ENCODE results near the gene PRCC. TPM values are rescaled to one million over a fixed set of nuclear protein-coding genes. Genes with fewer than 3 reads are reported as not detected.

PRCC gene
- total RNA-seq, 4 donors from 2014 or later: 34.8 to 57.9 (median 43.6) TPM

DNA sequence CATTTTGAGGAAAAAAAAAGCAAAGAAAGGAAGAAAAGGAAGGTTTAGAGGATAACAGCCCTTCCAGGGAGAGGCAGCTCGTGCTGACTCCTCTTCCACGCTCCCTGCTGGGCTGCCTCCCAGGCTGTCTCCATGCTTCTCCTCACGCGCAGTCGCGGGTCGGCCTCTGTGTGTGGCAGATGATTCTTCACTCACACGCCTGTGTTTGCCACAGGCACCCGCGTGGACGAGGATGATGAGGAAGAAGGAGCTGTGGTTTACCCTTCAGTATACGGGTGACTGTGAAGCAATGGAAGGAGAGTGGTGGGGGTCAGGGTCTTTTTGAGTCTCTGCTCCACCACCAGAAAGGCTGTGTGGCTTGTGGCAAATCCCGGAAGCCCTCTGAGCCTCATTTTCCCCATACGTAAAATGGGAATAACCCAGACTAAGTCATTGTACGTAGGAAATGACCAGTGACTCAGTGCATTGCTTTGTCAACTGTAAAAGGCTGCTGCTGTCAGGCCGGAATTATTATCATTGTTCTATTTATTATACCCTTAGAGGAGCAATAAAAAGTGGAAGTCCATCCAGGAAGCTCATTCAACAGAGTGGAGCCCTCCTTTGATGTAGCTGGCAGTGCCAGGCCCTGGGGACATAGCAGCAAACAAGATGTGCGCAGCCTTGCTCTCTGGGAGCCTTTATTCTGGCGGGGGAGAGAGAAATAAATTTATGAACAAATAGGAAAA, 61.2 kb downstream of the PRCC start:
- TF ChIP-seq POLR2A (IDR thresholded peaks at IDR 0.05): no peak
- TF ChIP-seq, protein P1, sequence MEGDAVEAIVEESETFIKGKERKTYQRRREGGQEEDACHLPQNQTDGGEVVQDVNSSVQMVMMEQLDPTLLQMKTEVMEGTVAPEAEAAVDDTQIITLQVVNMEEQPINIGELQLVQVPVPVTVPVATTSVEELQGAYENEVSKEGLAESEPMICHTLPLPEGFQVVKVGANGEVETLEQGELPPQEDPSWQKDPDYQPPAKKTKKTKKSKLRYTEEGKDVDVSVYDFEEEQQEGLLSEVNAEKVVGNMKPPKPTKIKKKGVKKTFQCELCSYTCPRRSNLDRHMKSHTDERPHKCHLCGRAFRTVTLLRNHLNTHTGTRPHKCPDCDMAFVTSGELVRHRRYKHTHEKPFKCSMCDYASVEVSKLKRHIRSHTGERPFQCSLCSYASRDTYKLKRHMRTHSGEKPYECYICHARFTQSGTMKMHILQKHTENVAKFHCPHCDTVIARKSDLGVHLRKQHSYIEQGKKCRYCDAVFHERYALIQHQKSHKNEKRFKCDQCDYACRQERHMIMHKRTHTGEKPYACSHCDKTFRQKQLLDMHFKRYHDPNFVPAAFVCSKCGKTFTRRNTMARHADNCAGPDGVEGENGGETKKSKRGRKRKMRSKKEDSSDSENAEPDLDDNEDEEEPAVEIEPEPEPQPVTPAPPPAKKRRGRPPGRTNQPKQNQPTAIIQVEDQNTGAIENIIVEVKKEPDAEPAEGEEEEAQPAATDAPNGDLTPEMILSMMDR (IDR thresholded peaks at IDR 0.05): no peak
- H3K4me1 ChIP-seq: no peaks in the 10 kb centered on the region
- DNase-seq: no peak
- H3K36me3 ChIP-seq: no peaks in the 10 kb centered on the region
- H3K27me3 ChIP-seq: no peaks in the 10 kb centered on the region
- 78% methylated on average over 18 of the region's 18 CpGs for WGBS, 2 donors
- intact Hi-C loops (cut with DNase I): no loop called here
- no peaks in the 10 kb centered on the region for H3K9me3 ChIP-seq
- H3K27ac ChIP-seq: no peak overlapping the region
- H3K4me3 ChIP-seq (replicated peaks in 1 of 3): no peak overlapping the region

DNA sequence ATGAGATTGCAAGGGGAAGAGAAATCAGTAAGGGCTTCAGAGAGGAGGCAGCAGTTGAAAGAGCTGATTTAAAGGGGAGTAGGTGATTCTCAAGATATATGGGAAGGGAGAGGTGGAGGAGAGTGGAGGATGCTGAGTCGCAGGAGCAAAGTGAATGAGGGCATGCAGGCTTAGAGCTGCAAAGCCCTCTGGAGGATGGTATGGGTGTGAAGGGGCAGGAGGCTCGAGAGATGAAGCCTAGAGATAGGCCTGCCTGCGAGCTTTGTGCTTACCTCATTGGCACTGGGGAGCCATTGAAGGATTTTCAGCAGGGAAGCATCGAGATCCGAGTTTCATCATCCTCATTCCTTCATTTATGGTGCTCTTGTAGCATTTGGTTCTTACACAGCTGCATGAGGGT, 65.1 kb downstream of the PRCC start:
- WGBS, 2 donors: 74 to 78% methylated on average over 5 of the region's 5 CpGs
- H3K9me3 ChIP-seq: no peaks in the 10 kb centered on the region
- no peaks in the 10 kb centered on the region for H3K27me3 ChIP-seq
- H3K4me3 ChIP-seq (replicated peaks in 1 of 3): no peak overlapping the region
- TF ChIP-seq, protein P1 (IDR thresholded peaks at IDR 0.05): no peak
- no peak for TF ChIP-seq POLR2A (IDR thresholded peaks at IDR 0.05)
- no peak for DNase-seq
- intact Hi-C loops (cut with DNase I): no loop called here
- H3K36me3 ChIP-seq: no peaks in the 10 kb centered on the region
- no peaks in the 10 kb centered on the region for H3K4me1 ChIP-seq
- no peak overlapping the region for H3K27ac ChIP-seq

DNA sequence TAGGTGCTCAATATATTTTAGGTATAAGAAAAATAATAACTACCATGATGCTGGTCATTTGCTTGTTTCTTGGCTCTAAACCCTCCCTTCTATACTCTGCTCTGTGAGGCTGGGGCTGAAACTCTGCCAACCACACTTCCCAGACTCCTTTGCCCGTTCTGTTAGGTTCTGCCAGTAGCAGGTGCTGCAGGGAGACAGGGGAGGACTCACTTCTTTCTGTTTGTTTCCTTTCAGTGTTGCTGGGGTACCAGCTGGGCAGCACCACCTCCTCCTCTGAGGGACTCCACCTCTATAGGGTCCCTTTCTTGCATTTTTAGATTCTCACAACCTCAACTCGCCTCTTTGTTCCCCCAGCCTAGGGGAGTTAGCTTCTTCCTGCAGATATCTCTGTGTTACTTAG, 66.3 kb downstream of the PRCC start:
- no peak for DNase-seq
- H3K9me3 ChIP-seq: no peaks in the 10 kb centered on the region
- no peaks in the 10 kb centered on the region for H3K36me3 ChIP-seq
- no peaks in the 10 kb centered on the region for H3K27me3 ChIP-seq
- WGBS, 2 donors: 56 to 65% methylated on average over 2 of the region's 2 CpGs
- no peak for TF ChIP-seq POLR2A (IDR thresholded peaks at IDR 0.05)
- TF ChIP-seq, protein P1 (IDR thresholded peaks at IDR 0.05): no peak
- intact Hi-C loops (cut with DNase I): no loop called here
- no peak overlapping the region for H3K4me3 ChIP-seq (replicated peaks in 1 of 3)
- H3K27ac ChIP-seq: no peak overlapping the region
- no peaks in the 10 kb centered on the region for H3K4me1 ChIP-seq

DNA sequence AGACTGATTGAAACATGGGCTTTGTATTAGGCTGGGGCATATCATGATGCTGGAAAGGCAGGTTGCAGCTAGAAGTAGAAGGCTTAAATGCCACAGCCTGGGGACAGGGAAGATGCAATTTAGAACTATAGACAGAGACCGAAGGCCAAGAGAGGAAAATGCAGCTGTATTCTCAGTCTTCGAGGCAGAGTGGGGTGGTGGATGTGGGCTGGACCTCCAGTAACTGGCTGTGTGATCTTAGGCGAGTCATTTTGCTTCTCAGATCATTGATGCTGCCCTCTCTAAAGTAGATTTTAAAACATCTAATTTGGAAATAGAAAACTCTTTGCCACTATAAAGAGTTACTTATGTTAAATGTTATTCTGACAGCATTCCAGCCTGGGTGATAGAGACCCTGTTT, 67.0 kb downstream of the PRCC start:
- no peaks in the 10 kb centered on the region for H3K9me3 ChIP-seq
- 87 to 89% methylated on average over 3 of the region's 3 CpGs for WGBS, 2 donors
- no peak for DNase-seq
- H3K27ac ChIP-seq: no peak overlapping the region
- intact Hi-C loops (cut with DNase I): no loop called here
- H3K4me3 ChIP-seq (replicated peaks in 1 of 3): no peak overlapping the region
- H3K4me1 ChIP-seq: no peaks in the 10 kb centered on the region
- no peaks in the 10 kb centered on the region for H3K36me3 ChIP-seq
- no peaks in the 10 kb centered on the region for H3K27me3 ChIP-seq
- TF ChIP-seq POLR2A (IDR thresholded peaks at IDR 0.05): no peak
- TF ChIP-seq, protein P1 (IDR thresholded peaks at IDR 0.05): no peak

DNA sequence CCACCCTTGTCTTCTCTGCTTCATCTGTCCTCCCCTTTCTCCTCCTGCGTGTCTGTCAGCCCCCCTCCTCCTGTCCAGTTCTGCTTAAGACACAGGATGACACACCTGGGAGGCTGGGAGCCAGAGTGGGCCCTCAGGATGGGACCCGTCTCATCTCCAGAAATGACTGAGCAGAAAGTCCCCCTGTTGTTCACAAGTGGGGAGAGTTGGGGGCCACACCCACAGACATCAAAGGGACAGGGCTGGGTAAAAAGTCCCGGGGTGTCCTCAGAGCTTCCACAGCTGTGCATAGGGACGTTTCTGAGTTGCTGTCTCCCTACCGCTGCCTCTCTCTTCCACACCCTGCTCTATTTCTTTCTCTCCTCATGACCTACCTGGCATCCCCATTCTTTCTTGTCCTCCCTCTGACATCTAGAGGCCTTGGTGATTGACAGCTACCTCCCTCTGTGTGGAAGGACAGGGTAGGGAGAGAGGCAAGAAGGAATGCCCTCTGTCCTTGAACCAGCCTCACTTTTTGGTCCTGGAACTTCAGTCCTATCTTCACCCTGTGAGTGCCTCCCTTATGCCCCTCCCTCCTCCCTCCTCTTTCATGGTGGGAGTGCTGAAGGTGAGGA, 68.8 kb downstream of the PRCC start:
- intact Hi-C loops (cut with DNase I): loop anchor here (5.0 kb wide), 1 partner anchor 91 kb away; no protein-coding TSS in a partner anchor

More for the DNA sequence above, 68.8 kb downstream of the PRCC start:
- no peak overlapping the region for H3K27ac ChIP-seq
- TF ChIP-seq, protein P1 (IDR thresholded peaks at IDR 0.05): no peak
- TF ChIP-seq POLR2A (IDR thresholded peaks at IDR 0.05): no peak
- DNase-seq: no peak
- H3K36me3 ChIP-seq: no peaks in the 10 kb centered on the region
- WGBS, 2 donors: 59 to 79% methylated on average over 5 of the region's 5 CpGs
- no peaks in the 10 kb centered on the region for H3K4me1 ChIP-seq
- no peaks in the 10 kb centered on the region for H3K9me3 ChIP-seq
- no peak overlapping the region for H3K4me3 ChIP-seq (replicated peaks in 1 of 3)
- H3K27me3 ChIP-seq: no peaks in the 10 kb centered on the region

Data from thyroid gland (tissue), 4 donors.